ENCODE data around the gene MGAT4A.

The MGAT4A gene

DNA sequence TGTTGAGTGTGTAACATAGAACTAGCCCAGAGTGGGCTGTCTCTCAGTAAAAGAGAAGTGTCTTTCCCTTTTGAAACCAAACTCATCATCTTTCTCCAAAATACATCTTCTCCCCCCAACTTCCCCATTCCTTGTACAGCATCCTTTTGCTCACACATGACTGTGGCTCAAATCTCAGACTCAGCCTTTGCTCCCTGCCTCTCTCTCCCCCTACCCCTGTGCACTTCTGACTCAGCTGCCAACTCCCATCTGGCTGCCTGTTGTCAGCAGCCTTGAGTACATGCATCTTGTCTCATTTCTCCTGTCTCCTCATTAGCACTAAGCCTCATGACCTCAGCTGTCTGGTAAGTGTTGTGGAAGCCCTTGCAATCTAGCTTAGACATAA, 18.1 kb upstream of the MGAT4A start:
- TF ChIP-seq, protein P1, sequence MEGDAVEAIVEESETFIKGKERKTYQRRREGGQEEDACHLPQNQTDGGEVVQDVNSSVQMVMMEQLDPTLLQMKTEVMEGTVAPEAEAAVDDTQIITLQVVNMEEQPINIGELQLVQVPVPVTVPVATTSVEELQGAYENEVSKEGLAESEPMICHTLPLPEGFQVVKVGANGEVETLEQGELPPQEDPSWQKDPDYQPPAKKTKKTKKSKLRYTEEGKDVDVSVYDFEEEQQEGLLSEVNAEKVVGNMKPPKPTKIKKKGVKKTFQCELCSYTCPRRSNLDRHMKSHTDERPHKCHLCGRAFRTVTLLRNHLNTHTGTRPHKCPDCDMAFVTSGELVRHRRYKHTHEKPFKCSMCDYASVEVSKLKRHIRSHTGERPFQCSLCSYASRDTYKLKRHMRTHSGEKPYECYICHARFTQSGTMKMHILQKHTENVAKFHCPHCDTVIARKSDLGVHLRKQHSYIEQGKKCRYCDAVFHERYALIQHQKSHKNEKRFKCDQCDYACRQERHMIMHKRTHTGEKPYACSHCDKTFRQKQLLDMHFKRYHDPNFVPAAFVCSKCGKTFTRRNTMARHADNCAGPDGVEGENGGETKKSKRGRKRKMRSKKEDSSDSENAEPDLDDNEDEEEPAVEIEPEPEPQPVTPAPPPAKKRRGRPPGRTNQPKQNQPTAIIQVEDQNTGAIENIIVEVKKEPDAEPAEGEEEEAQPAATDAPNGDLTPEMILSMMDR (IDR thresholded peaks at IDR 0.05; ENCODE audit: insufficient read depth, missing control alignments), result no peak
- DNase-seq (ENCODE audit: insufficient read length, low spot score) (no peak), FAIRE-seq (no peak)

DNA sequence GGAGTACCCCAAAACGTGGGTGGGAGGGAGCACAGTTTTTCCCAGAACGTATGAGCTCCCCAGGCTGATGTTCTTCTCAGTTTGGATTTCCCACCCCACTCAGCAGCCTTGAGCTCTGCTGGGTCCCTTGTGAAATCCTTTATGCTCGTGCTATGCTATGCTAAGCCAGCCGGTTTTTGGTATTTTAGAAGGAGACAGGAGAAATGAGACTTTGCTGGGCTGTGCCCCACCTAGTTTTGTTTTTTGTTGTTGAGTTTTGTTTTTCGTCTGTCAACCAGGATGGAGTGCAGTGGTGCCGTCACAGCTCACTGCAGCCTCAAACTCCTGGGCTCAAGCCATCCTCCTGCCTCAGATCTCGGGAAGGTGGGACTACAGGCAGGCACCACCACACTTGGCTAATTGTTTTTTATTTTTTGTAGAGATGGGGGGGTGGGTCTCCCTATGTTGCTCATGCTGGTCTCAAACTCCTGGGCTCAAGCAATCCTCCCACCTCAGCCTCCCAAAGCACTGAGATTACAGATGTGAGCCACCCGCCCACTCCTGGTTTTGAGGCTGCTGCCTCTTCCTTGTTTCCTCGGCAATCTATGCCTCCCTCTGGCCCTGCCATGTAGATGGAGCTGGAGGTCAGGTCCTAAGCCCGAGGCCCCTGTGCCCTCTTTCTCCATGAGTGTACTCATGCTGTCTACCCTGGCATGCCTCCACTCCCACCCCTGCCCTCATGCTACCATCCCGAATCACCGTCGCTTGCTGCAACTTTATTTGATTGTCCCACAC, 17.5 kb upstream of the MGAT4A start:
- no peak for DNase-seq (ENCODE audit: insufficient read length, low spot score)
- FAIRE-seq, result no peak
- TF ChIP-seq, protein P1 (IDR thresholded peaks at IDR 0.05; ENCODE audit: insufficient read depth, missing control alignments), result no peak

DNA sequence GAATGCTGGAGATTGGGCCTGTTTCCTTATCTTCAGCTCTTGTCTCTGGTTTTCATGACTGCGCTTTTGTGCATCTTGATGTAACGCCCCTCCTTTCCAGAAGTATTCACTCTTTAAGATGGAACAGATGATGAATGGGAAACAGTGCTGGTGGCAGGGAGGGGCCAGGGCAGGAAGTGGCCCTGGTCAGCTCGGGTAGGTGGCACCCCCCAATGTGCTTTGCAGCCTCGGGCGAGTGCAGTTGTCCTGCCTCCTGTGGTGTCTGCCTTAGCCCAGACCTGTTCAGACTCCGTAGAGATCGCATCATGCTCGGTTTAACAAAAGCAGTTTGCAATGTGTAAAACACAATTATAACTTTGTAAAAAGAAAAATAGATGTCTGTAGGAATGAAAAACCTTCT, 17.0 kb upstream of the MGAT4A start:
- FAIRE-seq (no peak), DNase-seq (ENCODE audit: insufficient read length, low spot score) (no peak)
- TF ChIP-seq, protein P1 (IDR thresholded peaks at IDR 0.05; ENCODE audit: insufficient read depth, missing control alignments), result no peak

DNA sequence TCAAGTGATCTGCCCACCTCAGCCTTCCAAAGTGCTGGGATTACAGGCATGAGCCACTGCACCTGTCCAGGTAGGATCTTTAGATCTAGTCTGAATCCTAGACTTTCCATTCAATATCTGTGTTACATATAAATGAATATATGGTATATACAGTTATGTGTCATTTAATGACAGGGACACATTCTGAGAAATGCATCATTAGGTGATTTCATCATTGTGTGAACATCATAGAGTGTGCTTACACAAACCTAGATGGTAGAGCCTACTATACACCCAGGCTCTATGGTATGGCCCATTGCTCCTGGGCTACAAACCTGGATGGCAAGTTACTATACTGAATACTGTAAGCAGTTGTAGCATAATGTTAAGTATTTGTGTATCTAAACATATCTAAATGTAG, 15.5 kb upstream of the MGAT4A start:
- DNase-seq (ENCODE audit: insufficient read length, low spot score) (no peak), FAIRE-seq (no peak)
- TF ChIP-seq, protein P1 (IDR thresholded peaks at IDR 0.05; ENCODE audit: insufficient read depth, missing control alignments), result no peak

DNA sequence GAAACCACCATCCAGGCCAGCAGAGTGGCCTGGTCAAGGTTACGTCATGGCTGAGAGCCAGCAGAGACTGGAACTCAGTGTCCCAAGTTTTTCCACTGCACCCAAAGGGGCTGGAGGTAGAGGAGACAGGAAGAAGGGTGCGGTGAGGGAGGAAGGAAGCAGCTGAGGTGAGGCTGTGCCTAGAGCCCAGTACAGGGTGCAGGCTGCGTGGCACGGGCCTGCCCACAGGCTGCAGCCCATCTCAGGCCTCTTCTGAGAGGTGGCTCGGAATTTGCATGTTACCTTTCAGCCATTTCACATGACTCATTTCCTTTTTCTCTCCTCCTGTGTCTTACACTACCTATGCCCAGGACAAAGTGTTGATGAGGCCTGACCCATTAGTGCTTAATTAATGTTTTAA, 13.7 kb upstream of the MGAT4A start:
- TF ChIP-seq, protein P1 (IDR thresholded peaks at IDR 0.05; ENCODE audit: insufficient read depth, missing control alignments), result no peak
- FAIRE-seq (no peak), DNase-seq (ENCODE audit: insufficient read length, low spot score) (no peak)

DNA sequence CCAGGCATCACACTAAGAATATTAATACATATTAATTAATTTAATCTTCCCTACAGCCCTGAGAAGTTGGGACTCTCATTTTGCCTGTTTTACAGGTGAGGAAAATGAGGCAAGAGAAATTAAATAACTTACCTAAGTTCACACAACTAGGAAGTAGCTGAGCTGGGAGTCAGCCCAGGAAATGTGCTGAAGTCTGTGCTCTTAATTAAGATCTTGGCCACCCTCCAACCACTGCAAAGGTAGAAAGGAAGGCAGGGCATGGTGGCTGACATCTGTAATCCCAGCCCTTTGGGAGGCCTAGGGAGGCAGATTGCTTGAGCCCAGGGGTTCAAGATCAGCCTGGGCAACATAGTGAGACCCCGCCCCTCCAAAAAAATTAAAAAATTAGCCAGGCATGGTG, 12.9 kb upstream of the MGAT4A start:
- TF ChIP-seq, protein P1 (IDR thresholded peaks at IDR 0.05; ENCODE audit: insufficient read depth, missing control alignments), result no peak
- DNase-seq (ENCODE audit: insufficient read length, low spot score) (no peak), FAIRE-seq (no peak)

DNA sequence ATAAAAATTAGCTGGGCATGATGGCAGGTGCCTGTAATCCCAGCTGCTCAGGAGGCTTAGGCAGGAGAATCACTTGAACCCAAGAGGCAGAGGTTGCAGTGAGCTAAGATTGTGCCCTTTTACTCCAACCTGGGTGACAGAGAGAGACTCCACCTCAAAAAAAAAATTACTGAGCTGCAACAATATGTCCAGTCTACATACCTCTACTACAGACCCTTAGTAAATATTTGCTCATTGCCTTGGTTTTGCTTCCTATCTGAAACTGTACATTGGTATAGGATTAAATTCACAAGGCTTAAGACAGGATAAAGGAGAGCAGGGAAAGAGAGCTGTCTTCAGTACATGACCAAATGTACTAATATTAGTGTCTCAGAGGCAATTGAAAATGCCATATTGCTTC, 8.1 kb upstream of the MGAT4A start:
- no peak for DNase-seq (ENCODE audit: insufficient read length, low spot score)
- FAIRE-seq, result no peak

More for the DNA sequence above, 8.1 kb upstream of the MGAT4A start:
- TF ChIP-seq, protein P1 (IDR thresholded peaks at IDR 0.05; ENCODE audit: insufficient read depth, missing control alignments), result no peak
